Measurements from ENCODE around the gene ATP11B. TPM values are rescaled to one million over a fixed set of nuclear protein-coding genes. Genes with fewer than 3 reads are reported as not detected.
A peak's percentile ranks its signal among the peaks of the same experiment; 100 is the strongest.

ATP11B gene
- polyA plus RNA-seq, 6 donors from 2014 or later = 21.4 to 41.7 (median 27.8) TPM

GRCh38 chr3:182965861-182966366 lies 172.6 kb downstream of the ATP11B start:
- no peak for DNase-seq
- no peak for ATAC-seq (ENCODE audit: low read depth in 2 of 2)
- Mint-ChIP-seq H3K4me3 (peak overlapping the region in 1 of 8 donors; percentile 32), H3K36me3 (no peaks in the 10 kb centered on the region), H3K27me3 (no peaks in the 10 kb centered on the region), H3K9me3 (no peaks in the 10 kb centered on the region), H3K4me1 (peaks cover 24 to 31% (median 27%) of the 10 kb centered on the region in 3 donors), H3K27ac (peak overlapping the region in 1 of 6 donors; percentile 71)

DNA sequence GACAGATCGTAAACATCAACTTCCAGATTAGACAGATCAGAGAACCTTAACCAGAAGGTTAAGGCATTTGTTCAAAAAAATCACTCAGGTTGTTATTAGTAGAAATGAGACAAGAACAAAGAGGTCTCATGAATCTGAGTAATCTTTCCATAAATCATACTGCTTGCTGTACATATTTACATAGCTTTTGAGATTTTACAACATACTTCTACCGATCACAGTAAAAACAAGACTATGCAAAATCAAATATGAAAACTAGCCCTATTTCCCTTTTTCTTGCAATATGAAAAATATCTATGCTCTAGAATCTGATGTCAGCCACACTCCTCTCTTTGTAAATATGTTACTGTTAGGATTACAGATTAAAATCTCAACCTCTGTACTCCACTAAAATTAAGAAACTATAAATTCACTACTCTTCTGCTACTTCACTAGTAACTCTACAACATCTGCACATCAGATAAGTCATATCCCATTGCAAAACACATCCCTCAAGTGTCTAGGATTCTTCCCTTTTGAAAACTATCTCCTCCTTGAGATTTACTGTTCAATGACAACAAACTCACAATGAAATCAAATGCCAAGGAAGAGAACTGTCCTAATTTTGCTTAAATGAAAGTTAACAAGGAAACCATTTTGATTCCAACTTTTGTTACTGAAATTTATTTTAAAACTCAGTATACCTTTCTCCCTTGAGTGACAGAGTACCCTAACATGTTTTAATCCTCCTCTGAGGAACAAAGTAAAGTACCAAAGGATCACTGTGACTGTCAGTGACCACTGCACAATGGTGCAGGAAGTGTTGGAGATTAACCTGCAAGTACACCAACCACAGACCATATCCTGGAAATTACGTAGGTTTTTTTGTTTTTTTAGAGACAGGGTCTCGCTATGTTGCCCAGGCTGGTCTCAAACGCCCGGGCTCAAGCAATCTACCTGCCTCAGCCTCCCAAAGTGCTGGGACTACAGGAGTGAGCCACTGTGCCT lies 174.2 kb downstream of the ATP11B start:
- no peak for DNase-seq
- Mint-ChIP-seq H3K27me3 (no peaks in the 10 kb centered on the region), H3K27ac (peak overlapping the region in 1 of 6 donors; percentile 0), H3K36me3 (no peaks in the 10 kb centered on the region), H3K4me1 (peaks cover 27 to 45% (median 38%) of the 10 kb centered on the region in 3 donors), H3K9me3 (no peaks in the 10 kb centered on the region), H3K4me3 (peak overlapping the region in 4 of 8 donors; percentile 4 to 32 (median 20))
- ATAC-seq (ENCODE audit: low read depth in 2 of 2) = no peak

DNA sequence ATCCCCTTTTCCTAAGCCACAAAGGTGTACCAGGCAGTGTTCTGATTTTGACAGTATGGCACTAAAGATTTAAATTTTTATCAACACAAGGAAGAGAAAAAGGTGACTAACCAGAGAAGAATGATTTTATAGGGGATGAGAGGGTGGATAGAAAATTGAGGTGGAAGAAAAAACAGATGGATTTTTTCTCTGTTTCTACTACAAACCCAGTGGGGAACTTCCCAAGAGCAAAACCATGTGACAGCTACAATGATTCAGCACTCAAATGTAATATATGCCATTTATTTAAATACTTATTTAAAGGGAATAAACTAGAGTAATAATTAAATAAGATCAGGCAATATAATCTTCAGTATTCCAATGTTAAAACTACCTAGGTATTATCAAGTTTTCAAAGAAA lies 176.0 kb downstream of the ATP11B start:
- peak overlapping the region in 2 of 6 donors; percentile 77 for H3K27ac Mint-ChIP-seq
- ATAC-seq (ENCODE audit: low read depth in 2 of 2) (no peak), DNase-seq (no peak)
- no peaks in the 10 kb centered on the region for H3K27me3 Mint-ChIP-seq
- no peaks in the 10 kb centered on the region for H3K36me3 Mint-ChIP-seq
- no peaks in the 10 kb centered on the region for H3K9me3 Mint-ChIP-seq
- peaks cover 27 to 47% (median 42%) of the 10 kb centered on the region in 3 donors for H3K4me1 Mint-ChIP-seq
- H3K4me3 Mint-ChIP-seq = no peak overlapping the region

DNA sequence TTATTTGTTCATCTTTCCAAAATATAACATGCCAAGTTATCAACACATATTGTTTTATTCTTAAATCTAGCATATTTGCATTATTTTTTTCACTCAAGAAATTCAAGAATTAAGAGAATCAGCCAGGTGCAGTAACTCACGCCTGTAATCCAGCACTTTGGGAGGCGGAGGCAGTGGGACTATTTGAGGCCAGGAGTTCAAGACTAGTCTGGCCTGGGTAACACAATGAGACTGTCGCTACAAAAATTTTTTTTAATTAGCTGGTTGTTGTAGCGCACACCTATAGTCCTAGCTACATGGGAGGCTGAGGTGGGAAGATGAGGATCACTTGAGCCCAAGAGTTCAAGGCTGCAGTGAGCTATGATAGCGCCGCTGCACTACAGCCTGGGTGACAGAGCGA lies 176.5 kb downstream of the ATP11B start:
- Mint-ChIP-seq H3K27ac (no peak overlapping the region), H3K4me1 (peaks cover 27 to 47% (median 42%) of the 10 kb centered on the region in 3 donors), H3K27me3 (no peaks in the 10 kb centered on the region), H3K4me3 (no peak overlapping the region), H3K9me3 (no peaks in the 10 kb centered on the region), H3K36me3 (no peaks in the 10 kb centered on the region)
- ATAC-seq (ENCODE audit: low read depth in 2 of 2) = no peak
- no peak for DNase-seq

- no peak overlapping the region for H3K4me3 Mint-ChIP-seq
- no peak overlapping the region for H3K27ac Mint-ChIP-seq
Observed at GRCh38 chr3:182970811-182971418, 177.6 kb downstream of the ATP11B start.

More at GRCh38 chr3:182970811-182971418, 177.6 kb downstream of the ATP11B start:
- ATAC-seq (ENCODE audit: low read depth in 2 of 2) = no peak
- Mint-ChIP-seq H3K27me3 (no peaks in the 10 kb centered on the region), H3K36me3 (no peaks in the 10 kb centered on the region), H3K9me3 (no peaks in the 10 kb centered on the region), H3K4me1 (peaks cover 30 to 54% (median 49%) of the 10 kb centered on the region in 3 donors)
- no peak for DNase-seq

Other genes starting within 250 kb of the ATP11B start
- 10 to 100 TPM; 19.0 to 29.6 (median 24.6) TPM for gene DCUN1D1, start 187.0 kb downstream of the ATP11B start, polyA plus RNA-seq (ENCODE audit: low read depth in 6 of 6)